ENCODE results near the gene SRGAP1.
"Not testable (repeated sequence)": the region's sequence is repeated elsewhere in the genome, so short reads cannot be mapped to it uniquely, and the experiment has no call there.

The SRGAP1 gene

DNA sequence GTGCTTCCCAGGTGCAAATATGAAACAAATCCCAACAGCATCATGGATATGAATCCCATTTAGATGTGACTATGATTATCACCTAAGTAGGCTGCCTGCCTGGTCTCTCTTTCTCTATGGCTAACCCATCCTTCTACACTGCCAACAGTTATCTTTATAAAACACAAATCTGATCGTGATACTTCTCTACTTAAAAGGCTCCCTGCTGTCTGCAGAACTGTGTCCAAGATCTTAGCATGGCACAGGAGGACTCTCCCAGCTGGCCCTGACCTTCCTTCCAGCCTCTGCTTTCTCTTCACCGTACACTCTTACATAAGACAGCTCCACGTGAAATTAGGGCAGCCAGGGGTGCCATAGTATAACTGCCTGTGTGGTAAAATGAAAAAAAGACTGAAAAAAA is 3.5 kb upstream of the SRGAP1 start:
- DNase-seq, result no peak

DNA sequence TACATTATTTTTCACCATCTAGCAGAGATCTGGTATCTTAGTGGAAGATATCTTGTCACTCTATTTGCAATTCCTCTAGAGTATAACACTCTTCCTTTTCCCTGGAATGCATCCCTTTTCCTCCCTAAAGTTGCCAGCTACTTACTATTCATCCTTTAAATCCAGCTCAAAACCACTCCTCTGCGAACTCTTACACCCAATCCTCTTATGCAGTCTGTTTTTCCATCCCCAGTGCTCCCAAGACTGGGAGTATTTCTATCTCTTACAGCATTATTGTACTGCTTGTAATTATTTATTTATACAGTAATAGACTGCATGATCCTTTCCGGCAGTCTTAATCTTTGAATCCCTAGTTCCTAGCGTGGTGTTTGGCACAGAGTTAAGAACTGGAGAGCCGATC is 2.9 kb upstream of the SRGAP1 start:
- no peak for DNase-seq

DNA sequence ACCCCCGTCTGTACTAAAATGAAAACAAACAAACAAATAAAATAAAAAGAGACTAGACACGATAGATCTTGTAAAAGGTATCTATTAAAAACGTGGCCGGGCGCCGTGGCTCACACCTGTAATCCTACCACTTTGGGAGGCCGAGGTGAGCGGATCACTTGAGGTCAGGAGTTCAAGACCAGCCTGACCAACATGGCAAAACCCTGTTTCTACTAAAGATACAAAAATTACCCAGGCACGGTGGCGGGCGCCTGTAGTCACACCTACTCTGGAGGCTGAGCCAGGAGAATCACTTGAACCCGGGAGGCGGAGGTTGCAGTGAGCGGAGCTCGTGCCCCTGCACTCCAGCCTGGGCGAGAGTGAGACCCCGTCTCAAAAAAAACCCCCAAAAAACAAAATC is 1.8 kb upstream of the SRGAP1 start:
- DNase-seq, result not testable (repeated sequence)

DNA sequence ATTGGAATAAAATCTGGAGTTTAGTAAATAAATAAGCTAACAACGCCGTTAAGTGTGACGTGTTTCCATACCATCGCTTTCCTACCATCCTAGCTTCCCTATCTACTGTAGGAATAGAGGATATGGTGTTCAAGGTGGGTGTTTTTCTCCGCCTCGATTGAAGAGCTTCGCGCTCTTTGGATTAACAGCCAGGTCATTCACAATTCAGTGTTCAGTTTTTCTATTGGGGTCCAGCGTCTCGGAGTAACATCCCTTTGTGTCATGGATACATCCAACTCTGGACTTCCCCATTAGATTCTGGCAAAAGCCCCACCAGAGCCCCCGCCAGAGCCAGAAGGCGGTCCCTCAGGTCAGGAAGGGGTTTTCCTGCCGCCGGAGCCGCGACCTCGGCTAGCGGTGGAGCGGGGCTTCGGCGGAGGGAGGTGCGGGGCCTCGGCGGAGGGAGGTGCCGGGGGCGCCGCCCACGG is 1.2 kb upstream of the SRGAP1 start:
- peak; percentile 4 for DNase-seq

- peak; percentile 80 for DNase-seq
These were observed 644 bp upstream of the SRGAP1 start for GRCh38 chr12:63843721-63844390.

- no peak for DNase-seq
These were observed 1.2 kb downstream of the SRGAP1 start for GRCh38 chr12:63845726-63846125.

DNA sequence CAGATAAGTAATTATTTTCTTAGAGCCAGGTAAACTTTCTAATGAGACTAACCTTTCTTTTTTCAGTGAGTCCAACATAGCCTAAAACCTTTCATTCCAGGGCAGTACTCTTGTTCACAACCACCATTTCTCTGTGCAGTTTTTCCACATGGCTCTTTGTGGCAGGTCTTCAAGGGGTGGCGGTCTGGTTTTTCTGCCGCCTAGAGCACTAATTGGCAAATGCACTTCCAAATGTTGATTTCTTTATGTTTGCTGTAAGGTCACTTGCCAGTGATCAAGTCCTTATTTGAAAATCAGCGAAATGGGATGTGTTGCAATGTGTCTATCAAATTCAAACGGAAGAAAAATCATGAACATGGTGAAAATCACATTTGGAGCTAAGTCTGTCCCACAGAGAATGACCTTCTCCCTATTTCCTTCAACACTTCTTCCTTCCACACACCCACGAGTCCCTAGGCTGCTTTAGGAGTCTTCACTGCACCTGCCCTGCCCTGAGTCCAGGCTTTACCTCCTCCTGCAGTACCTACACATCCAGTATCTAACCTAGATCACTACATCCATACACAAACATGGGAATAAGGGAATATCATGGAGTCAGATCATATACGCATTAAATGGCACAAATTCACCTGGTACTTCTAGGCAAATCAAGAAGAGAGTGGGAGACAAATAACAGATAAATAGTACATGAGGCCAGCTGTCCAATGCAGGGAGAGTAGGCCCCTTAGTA is 1.9 kb downstream of the SRGAP1 start:
- DNase-seq, result no peak

GRCh38 chr12:63848450-63848849 is 4.0 kb downstream of the SRGAP1 start:
- no peak for DNase-seq

DNA sequence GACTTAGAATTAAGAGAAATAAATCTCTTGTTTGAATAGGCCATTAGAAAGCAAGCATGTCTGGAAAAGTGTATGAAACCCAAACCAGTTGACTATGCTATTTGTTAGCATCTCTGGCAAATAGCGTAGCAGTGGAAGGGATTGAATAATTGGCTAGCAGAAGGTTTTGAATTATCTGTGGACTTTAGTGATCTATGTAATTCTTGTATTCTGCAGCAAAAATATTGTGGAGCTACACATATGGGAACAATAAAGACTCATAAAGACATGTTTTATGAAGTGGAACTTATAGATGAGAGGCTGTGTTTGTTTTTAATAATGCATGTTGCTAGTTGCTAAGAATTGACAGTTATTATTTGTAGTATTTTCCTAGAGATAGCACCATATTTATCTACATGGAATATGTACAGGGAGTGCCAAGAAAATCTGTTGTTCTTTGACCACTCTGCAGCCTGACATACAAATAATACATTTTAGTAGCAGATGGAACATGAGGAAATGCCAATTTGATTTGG is 4.7 kb downstream of the SRGAP1 start:
- DNase-seq, result no peak

- no peak for DNase-seq
These were observed 5.1 kb downstream of the SRGAP1 start for GRCh38 chr12:63849641-63850040.

GRCh38 chr12:63853978-63854377 is 9.5 kb downstream of the SRGAP1 start:
- no peak for DNase-seq

DNA sequence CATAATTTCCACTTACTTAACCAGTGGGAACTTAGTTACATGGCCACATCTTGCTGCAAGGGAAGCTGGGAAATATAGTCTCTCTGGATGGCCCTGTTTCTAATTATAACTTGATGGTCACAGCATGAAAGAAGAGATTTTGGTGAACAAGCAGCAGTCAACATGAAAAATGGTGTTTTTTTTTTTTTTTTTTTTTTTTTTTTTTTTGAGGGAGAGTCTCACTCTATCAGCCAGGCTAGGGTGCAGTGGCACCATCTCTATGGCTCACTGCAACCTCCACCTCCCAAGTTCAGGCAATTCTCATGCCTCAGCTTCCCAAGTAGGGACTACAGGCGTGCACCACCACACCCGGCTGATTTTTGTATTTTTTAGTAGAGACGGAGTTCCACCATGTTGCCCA is 10.8 kb downstream of the SRGAP1 start:
- no peak for DNase-seq

- DNase-seq, result no peak
These were observed 13.5 kb downstream of the SRGAP1 start for GRCh38 chr12:63857771-63858670.

DNA sequence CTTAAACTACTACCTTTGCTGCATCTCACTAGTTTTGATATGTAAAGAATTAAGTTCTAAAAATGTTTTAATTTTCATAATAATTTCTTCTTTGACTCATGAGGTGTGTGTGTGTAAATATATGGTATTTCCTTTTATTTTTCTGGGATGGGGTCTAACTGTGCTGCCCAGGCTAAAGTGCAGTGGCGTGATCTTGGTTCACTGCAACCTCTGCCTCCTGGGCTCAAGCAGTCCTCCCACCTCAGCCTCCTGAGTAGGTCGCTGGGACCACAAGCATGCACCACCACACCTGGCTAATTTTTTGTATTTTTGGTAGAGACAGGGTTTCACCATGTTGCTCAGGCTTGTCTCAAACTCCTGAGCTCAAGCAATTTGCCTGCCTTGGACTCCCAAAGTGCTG is 15.4 kb downstream of the SRGAP1 start:
- not testable (repeated sequence) for DNase-seq

DNA sequence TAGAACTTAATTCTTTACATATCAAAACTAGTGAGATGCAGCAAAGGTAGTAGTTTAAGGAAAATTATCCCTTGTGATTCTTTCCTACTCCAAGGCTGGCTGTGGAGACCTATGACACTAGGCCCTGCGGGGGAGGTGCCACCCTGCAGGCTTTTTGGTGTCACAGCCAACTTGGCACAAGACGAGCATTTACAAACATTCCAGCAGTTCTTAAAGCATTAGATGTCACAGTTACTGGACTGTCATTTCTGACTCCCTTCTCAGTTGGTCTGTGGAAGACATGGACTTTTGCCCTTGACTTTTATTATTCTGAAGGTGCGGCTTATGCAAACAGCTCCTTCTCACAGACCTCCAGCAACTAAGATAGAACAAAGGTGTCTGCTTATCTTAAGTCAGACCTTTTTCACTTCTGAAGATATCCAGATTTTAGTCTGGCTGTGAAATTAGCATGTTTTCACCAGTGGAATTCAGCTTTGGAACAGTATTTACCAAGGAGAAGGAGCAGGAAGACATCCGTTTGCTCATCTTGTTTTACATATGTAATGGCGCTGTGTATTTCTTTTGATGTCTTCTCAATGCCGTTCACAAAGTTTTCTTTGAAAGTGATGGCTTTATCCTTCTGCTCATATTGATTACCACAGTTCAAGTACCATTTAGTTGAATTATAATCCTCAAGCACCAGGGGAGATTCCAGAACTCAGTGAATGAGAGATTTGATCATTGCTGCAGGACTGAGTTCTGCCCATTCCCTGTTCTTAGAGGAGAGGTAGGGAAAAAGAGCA is 17.9 kb downstream of the SRGAP1 start:
- no peak for DNase-seq

DNA sequence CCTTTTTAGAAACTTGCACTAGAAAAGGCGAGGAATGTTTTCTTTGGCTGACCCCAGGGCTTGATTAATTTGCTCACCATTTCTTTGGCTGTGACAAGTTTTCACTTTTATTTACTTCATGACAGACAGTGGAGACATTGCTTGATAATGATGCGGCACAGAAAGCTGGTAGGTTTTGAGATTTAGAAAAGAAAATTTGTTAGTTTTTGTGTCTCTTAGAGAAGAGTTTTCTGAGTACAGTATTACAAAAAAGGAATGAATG is 18.4 kb downstream of the SRGAP1 start:
- DNase-seq, result no peak

GRCh38 chr12:63863658-63864453 is 19.4 kb downstream of the SRGAP1 start:
- no peak for DNase-seq

GRCh38 chr12:63864454-63864706 is 19.9 kb downstream of the SRGAP1 start:
- no peak for DNase-seq

DNA sequence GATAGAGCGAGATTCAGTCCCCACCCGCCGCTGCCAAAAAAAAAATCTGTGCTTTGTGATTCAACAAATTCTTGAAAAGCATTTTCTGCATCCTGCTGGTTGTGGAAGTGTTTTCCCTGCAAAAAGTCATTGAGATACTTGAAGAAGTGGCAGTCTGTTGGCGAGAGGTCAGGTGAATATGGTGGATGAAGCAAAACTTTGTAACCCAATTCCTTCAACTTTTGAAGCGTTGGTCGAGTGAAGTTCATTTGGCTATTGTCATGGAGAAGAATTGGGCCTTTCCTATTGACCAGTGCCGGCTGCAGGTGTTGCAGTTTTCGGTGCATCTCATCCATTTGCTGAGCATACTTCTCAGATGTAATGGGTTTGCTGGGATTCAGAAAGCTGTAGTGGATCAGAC is 20.9 kb downstream of the SRGAP1 start:
- no peak for DNase-seq

- no peak for DNase-seq
These were observed 22.6 kb downstream of the SRGAP1 start for GRCh38 chr12:63867053-63867452.

GRCh38 chr12:63869656-63870055 is 25.2 kb downstream of the SRGAP1 start:
- no peak for DNase-seq

DNA sequence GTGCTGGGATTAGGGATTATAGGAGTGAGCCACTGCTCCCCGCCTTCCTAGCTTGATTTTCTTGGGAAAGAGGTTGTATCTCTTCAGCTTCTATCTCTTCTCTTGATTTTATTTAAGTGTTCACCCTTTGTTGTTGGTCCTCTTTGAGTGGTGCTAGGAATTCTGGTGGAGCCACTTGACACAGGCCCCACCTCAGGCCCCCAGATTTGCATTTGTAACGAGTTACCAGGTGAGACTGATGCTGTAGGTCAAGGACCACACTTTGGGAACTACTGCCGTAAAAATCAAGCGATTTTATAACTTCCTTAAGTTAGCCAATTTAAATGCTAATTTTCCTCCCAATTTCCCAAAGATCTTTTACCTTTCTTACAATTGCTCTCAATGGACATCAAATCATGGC is 26.3 kb downstream of the SRGAP1 start:
- no peak for DNase-seq

All from hematopoietic multipotent progenitor cell treated with erythropoietin and hydrocortisone succinate and interleukin-3 and kit ligand, for 8 days (in vitro differentiated cells).